HEK293 (cell line): Measurements from ENCODE around the gene TUG1.

Experiments used
- AEBP2 ChIP-seq: fragments of 450-650 bp; formaldehyde crosslinking; IDR thresholded peaks from 2 replicates; pipeline ENCODE4 v1.5.1; 2016; ENCODE audit warnings: missing biosample characterization, missing genetic modification characterization, borderline replicate concordance
- FEZF1 ChIP-seq: fragments of 450-650 bp; formaldehyde crosslinking; IDR thresholded peaks from 2 replicates; pipeline ENCODE4 v1.5.1; 2016; ENCODE audit warnings: missing biosample characterization, missing genetic modification characterization
- GFI1B ChIP-seq: fragments of 450-650 bp; formaldehyde crosslinking; IDR thresholded peaks from 2 replicates; pipeline ENCODE4 v1.5.1; 2016; ENCODE audit warnings: missing biosample characterization, missing genetic modification characterization
- KLF7 ChIP-seq: fragments of 450-650 bp; formaldehyde crosslinking; IDR thresholded peaks from 2 replicates; pipeline ENCODE4 v1.5.1; 2016; ENCODE audit warnings: missing biosample characterization, missing genetic modification characterization, borderline replicate concordance
- OSR2 ChIP-seq: fragments of 450-650 bp; formaldehyde crosslinking; IDR thresholded peaks from 2 replicates; pipeline ENCODE4 v1.5.1; 2016; ENCODE audit warnings: missing biosample characterization, missing genetic modification characterization
- PBX3 ChIP-seq: sonication (generic); formaldehyde crosslinking; IDR thresholded peaks from 2 replicates; pipeline ENCODE4 v1.8.1; 2022; ENCODE audit warnings: mild to moderate bottlenecking, moderate library complexity, missing genetic modification reagents
- PRDM10 ChIP-seq: fragments of 450-650 bp; formaldehyde crosslinking; IDR thresholded peaks from 2 replicates; pipeline ENCODE4 v1.5.1; 2016; ENCODE audit warnings: missing biosample characterization, missing genetic modification characterization
- REST ChIP-seq: fragments of 450-650 bp; formaldehyde crosslinking; IDR thresholded peaks from 2 replicates; pipeline ENCODE4 v1.5.1; 2016; ENCODE audit warnings: missing biosample characterization, missing genetic modification characterization
- SETDB1 ChIP-seq: IDR thresholded peaks from one replicate; pipeline ENCODE4 v1.6.1; 2017; ENCODE audit warnings: mild to moderate bottlenecking, low read length, moderate library complexity, mixed read lengths; ENCODE audit not compliant: insufficient read length
- ZBTB21 ChIP-seq: fragments of 450-650 bp; formaldehyde crosslinking; IDR thresholded peaks from 2 replicates; pipeline ENCODE4 v1.5.1; 2017; ENCODE audit warnings: missing biosample characterization, missing genetic modification characterization
- ZEB2 ChIP-seq: fragments of 450-650 bp; formaldehyde crosslinking; IDR thresholded peaks from 2 replicates; pipeline ENCODE4 v1.5.1; 2016; ENCODE audit warnings: missing biosample characterization, missing genetic modification characterization
- ZNF146 ChIP-seq: fragments of 450-650 bp; formaldehyde crosslinking; IDR thresholded peaks from 2 replicates; pipeline ENCODE4 v1.5.1; 2016; ENCODE audit warnings: missing biosample characterization, missing genetic modification characterization
- ZNF174 ChIP-seq: fragments of 450-650 bp; formaldehyde crosslinking; IDR thresholded peaks from 2 replicates; pipeline ENCODE4 v1.5.0; 2017; ENCODE audit warnings: missing biosample characterization, mild to moderate bottlenecking, missing genetic modification characterization
- ZNF202 ChIP-seq: fragments of 450-650 bp; formaldehyde crosslinking; IDR thresholded peaks from 2 replicates; pipeline ENCODE4 v1.5.1; 2016; ENCODE audit warnings: missing biosample characterization, missing genetic modification characterization, borderline replicate concordance
- ZNF248 ChIP-seq: fragments of 450-650 bp; formaldehyde crosslinking; IDR thresholded peaks from 2 replicates; pipeline ENCODE4 v1.5.1; 2017; ENCODE audit warnings: missing biosample characterization, missing genetic modification characterization
- ZNF280C ChIP-seq: fragments of 450-650 bp; formaldehyde crosslinking; IDR thresholded peaks from 2 replicates; pipeline ENCODE4 v1.5.1; 2016; ENCODE audit warnings: missing biosample characterization, missing genetic modification characterization
- ZNF292 ChIP-seq: fragments of 450-650 bp; formaldehyde crosslinking; IDR thresholded peaks from 2 replicates; pipeline ENCODE4 v1.5.1; 2016; ENCODE audit warnings: low read depth, missing biosample characterization, missing genetic modification characterization, borderline replicate concordance
- ZNF394 ChIP-seq: fragments of 450-650 bp; formaldehyde crosslinking; IDR thresholded peaks from 2 replicates; pipeline ENCODE4 v1.5.1; 2016; ENCODE audit warnings: missing biosample characterization, missing genetic modification characterization, mild to moderate bottlenecking, moderate library complexity, borderline replicate concordance
- ZNF398 ChIP-seq: fragments of 450-650 bp; formaldehyde crosslinking; IDR thresholded peaks from 2 replicates; pipeline ENCODE4 v1.5.1; 2017; ENCODE audit warnings: missing biosample characterization, missing genetic modification characterization
- ZNF404 ChIP-seq: fragments of 450-650 bp; formaldehyde crosslinking; IDR thresholded peaks from 2 replicates; pipeline ENCODE4 v1.5.1; 2017; ENCODE audit warnings: missing biosample characterization, missing genetic modification characterization
- ZNF530 ChIP-seq: fragments of 450-650 bp; formaldehyde crosslinking; IDR thresholded peaks from 2 replicates; pipeline ENCODE4 v1.5.1; 2016; ENCODE audit warnings: low read depth, missing biosample characterization, missing genetic modification characterization
- ZNF580 ChIP-seq: fragments of 450-650 bp; formaldehyde crosslinking; IDR thresholded peaks from 2 replicates; pipeline ENCODE4 v1.5.1; 2016; ENCODE audit warnings: missing biosample characterization, missing genetic modification characterization
- ZSCAN16 ChIP-seq: fragments of 450-650 bp; formaldehyde crosslinking; IDR thresholded peaks from 2 replicates; pipeline ENCODE4 v1.5.1; 2016; ENCODE audit warnings: missing biosample characterization, missing genetic modification characterization

The TUG1 gene

GRCh38 chr22:30968924-30969531 lies at the start of gene TUG1 (continued):
- no peak for TF ChIP-seq FEZF1 (tag by site-specific recombination)
- peak; percentile 74 for TF ChIP-seq ZNF580 (tag by site-specific recombination)
- peak; percentile 14; the same call in 1 of the 2 replicates for TF ChIP-seq OSR2 (tag by site-specific recombination)
- peak; percentile 42 for TF ChIP-seq PBX3 (CRISPR knock-in tag)
- no peak for TF ChIP-seq KLF7 (tag by site-specific recombination)
- no peak for TF ChIP-seq ZNF394 (tag by site-specific recombination)
- no peak for TF ChIP-seq ZNF174
- no peak for TF ChIP-seq PRDM10 (tag by site-specific recombination)
- no peak for TF ChIP-seq ZNF146
- TF ChIP-seq SETDB1 = peak; percentile 83
- no peak for TF ChIP-seq ZSCAN16 (tag by site-specific recombination)
- TF ChIP-seq AEBP2 (tag by site-specific recombination) = no peak
- peak; percentile 49 for TF ChIP-seq ZEB2
- no peak for TF ChIP-seq ZNF202 (tag by site-specific recombination)
- TF ChIP-seq GFI1B (tag by site-specific recombination) = no peak
- no peak for TF ChIP-seq ZNF292 (tag by site-specific recombination)
- TF ChIP-seq ZBTB21 (tag by site-specific recombination) = peak; percentile 32; the same call in 1 of the 2 replicates
- TF ChIP-seq ZNF530 (tag by site-specific recombination) = no peak
- no peak for TF ChIP-seq ZNF248 (tag by site-specific recombination)
- no peak for TF ChIP-seq ZNF404
- no peak for TF ChIP-seq ZNF280C
- TF ChIP-seq ZNF398 (tag by site-specific recombination) = no peak
- TF ChIP-seq REST (tag by site-specific recombination) = no peak
